Ascending aorta (tissue), 2 donors: ENCODE results near the gene UGDH. TPM values are rescaled to one million over a fixed set of nuclear protein-coding genes. Genes with fewer than 3 reads are reported as not detected.
"Not testable (repeated sequence)": the region's sequence is repeated elsewhere in the genome, so short reads cannot be mapped to it uniquely, and the experiment has no call there.

Source experiments
- DNase-seq, 2 donors: peaks; one replicate each; pipeline ENCODE4 v3.0.0-alpha.2; 2019; ENCODE audit warnings: low spot score in 2 of 2
- H3K27ac ChIP-seq, 2 donors: fragments of 200-600 bp; sonication (generic); one replicate each; pipeline ENCODE4 v1.5.1; 2016 to 2017; ENCODE audit warnings: mild to moderate bottlenecking in 1 of 2
- H3K27me3 ChIP-seq: fragments of 200-600 bp; sonication (generic); one replicate; pipeline ENCODE4 v1.5.1; 2017
- H3K36me3 ChIP-seq, 2 donors: fragments of 200-600 bp; sonication (generic); one replicate each; pipeline ENCODE4 v1.5.1; 2016
- H3K4me1 ChIP-seq, 2 donors: fragments of 200-600 bp; sonication (generic); one replicate each; pipeline ENCODE4 v1.5.1; 2016 to 2017; ENCODE audit warnings: mild to moderate bottlenecking in 1 of 2
- H3K4me3 ChIP-seq, 2 donors: fragments of 200-600 bp; sonication (generic); one replicate each; pipeline ENCODE4 v1.5.1; 2016 to 2017; ENCODE audit warnings: mild to moderate bottlenecking in 1 of 2
- H3K9me3 ChIP-seq, 2 donors: fragments of 200-600 bp; sonication (generic); one replicate each; pipeline ENCODE4 v1.5.1; 2016
- intact Hi-C: fragments of 100-400 bp; cut with DNase I; formaldehyde crosslinking; loops from one replicate; pipeline ENCODE4 v1.15.1; 2023
- total RNA-seq: library from RNA; depleted of rRNA; stranded (reverse); fragments of >200 nt; gene quantifications from one replicate; pipeline ENCODE4 v1.1.0, GENCODE V29; 2016
- TF ChIP-seq, protein P1 (sequence below), 3 experiments: fragments of 200-600 bp in 2 of 3; fragments of 450-650 bp in 1 of 3; sonication (generic) in 2 of 3; IDR thresholded peaks; one replicate each; pipeline ENCODE4 v1.5.1; 2016 to 2019; ENCODE audit warnings: antibody characterized with exemption in 3 of 3, mild to moderate bottlenecking in 1 of 3, moderate library complexity in 1 of 3

UGDH gene
- total RNA-seq, 1 donor from 2014 or later, result 81.1 TPM

DNA sequence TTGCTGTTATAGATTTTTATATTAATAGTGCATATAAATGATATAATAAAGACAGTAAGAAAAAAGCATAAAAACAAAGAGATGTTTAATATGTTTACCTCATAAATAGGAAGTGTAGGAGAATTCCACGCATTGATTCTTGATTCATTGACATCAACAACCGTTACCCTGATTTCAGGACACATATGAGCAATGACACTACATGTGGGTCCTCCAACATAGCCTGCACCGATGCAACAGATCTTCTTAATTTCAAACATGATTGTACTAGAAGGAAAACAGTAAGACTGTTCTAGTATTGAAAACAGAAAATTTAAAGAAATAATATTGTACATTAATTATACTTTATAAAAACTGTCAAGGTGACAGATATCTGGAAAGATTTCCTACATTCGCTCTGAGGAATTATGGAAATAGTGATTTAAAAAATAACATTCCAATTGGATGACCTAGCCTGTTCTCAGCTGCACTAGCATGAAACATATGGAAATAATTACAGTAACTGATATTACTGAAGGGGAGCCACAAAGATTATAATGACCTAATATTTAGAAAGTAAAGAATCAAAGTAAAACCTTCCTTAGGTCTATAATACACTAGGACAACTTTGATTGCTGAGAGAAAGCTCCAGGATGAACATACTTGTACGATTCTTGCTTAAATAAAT lies 5.9 kb downstream of the UGDH start:
- TF ChIP-seq, protein P1, sequence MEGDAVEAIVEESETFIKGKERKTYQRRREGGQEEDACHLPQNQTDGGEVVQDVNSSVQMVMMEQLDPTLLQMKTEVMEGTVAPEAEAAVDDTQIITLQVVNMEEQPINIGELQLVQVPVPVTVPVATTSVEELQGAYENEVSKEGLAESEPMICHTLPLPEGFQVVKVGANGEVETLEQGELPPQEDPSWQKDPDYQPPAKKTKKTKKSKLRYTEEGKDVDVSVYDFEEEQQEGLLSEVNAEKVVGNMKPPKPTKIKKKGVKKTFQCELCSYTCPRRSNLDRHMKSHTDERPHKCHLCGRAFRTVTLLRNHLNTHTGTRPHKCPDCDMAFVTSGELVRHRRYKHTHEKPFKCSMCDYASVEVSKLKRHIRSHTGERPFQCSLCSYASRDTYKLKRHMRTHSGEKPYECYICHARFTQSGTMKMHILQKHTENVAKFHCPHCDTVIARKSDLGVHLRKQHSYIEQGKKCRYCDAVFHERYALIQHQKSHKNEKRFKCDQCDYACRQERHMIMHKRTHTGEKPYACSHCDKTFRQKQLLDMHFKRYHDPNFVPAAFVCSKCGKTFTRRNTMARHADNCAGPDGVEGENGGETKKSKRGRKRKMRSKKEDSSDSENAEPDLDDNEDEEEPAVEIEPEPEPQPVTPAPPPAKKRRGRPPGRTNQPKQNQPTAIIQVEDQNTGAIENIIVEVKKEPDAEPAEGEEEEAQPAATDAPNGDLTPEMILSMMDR (IDR thresholded peaks at IDR 0.05), result no peak

DNA sequence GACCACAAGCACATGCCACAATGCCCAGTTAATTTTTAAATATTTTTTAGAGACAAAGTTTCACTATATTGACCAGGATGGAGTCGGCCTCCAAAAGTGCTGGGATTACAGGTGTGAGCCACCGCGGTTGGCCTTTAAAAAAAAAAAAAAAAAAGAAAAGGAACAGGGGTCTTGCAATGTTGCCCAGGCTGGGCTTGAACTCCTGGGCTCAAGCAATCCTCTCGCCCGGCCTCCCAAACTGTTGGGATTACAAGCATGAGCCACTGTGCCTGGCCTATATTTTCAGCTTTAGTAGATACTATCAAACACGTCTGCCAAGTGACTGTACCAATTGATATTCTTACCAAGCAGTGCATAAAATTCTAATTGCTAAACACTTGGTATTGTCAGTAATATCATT lies 8.8 kb downstream of the UGDH start:
- H3K4me1 ChIP-seq, result peaks cover 0 to 13% of the 10 kb centered on the region in 2 donors
- no peak overlapping the region for H3K4me3 ChIP-seq
- H3K9me3 ChIP-seq, result no peaks in the 10 kb centered on the region
- no peak for DNase-seq
- H3K27me3 ChIP-seq, result no peaks in the 10 kb centered on the region
- H3K36me3 ChIP-seq, result peaks cover 3 to 46% of the 10 kb centered on the region in 2 donors
- TF ChIP-seq, protein P1 (IDR thresholded peaks at IDR 0.05), result no peak
- intact Hi-C loops, result no loop called here
- H3K27ac ChIP-seq, result no peak overlapping the region

More for the DNA sequence above, 5.9 kb downstream of the UGDH start:
- Histone ChIP-seq H3K9me3 (no peaks in the 10 kb centered on the region), H3K4me1 (peaks cover 0 to 15% of the 10 kb centered on the region in 2 donors), H3K36me3 (peaks cover 3 to 34% of the 10 kb centered on the region in 2 donors), H3K27me3 (no peaks in the 10 kb centered on the region), H3K27ac (peak overlapping the region in 1 of 2 donors; percentile 22), H3K4me3 (no peak overlapping the region)
- no peak for DNase-seq
- intact Hi-C loops, result no loop called here

DNA sequence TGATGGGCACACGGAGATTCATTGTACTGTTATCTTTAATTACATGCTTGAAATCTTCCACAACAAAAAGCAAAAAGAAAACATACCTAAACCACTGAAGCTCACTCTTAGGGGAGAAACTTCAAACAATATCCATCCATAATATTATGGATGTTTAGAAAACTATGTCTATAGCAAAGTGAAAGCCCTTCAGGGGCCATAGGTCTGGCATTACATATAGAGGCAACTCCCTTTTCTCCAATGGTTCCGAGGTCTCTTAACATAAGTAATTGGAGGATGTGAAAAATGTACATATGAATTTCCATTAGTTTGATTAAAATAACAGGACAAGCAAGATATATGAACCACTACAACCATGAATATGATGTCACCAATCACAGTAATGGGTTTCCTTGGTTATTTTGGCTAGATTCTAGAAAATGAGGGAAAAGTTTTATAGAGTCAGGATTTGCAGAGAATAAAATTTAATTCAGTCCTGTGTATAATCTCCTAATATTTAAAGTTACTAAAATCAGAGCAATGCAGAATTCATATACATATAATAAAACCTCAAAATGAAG lies 10.8 kb downstream of the UGDH start:
- TF ChIP-seq, protein P1 (IDR thresholded peaks at IDR 0.05), result no peak
- intact Hi-C loops, result no loop called here

DNA sequence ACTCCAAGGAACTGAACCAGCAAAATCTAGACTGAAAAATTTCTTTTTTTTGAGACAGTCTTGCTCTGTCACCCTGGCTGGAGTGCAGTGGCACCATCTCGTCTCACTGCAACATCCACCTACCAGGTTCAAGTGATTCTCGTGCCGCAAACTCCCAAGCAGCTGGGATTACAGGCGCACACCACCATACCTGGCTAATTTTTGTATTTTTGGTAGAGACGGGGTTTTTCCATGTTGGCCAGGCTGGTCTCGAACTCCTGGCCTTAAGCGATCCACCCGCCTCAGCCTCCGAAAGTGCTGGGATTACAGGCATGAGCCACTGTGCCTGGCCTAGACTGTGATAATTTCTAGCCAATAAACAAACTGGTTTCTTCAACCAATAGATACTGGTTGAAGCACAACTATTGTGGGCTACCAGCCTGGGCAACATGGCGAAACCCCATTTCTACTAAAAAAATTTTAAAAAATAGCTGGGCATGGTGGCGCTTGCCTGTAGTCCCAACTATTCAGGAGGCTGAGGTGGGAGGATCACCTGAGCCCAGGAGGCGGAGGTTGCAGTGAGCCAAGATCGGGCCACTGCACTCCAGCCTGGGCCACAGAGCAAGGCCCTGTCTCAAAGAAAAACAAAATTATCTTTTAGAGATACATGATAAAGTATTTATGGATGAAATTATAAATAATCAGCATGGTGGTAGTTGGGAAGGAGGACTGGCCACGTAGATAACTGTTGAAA lies 11.4 kb downstream of the UGDH start:
- H3K4me3 ChIP-seq, H3K9me3 ChIP-seq, H3K27ac ChIP-seq, H3K4me1 ChIP-seq, H3K27me3 ChIP-seq, DNase-seq, intact Hi-C loops: not testable (repeated sequence)
- H3K36me3 ChIP-seq, result peaks cover 14 to 71% of the 10 kb centered on the region in 2 donors

More for the DNA sequence above, 10.8 kb downstream of the UGDH start:
- H3K27me3 ChIP-seq, result no peaks in the 10 kb centered on the region
- peaks cover 0 to under 1% of the 10 kb centered on the region in 2 donors for H3K4me1 ChIP-seq
- no peaks in the 10 kb centered on the region for H3K9me3 ChIP-seq
- H3K27ac ChIP-seq, result no peak overlapping the region
- DNase-seq, result no peak
- H3K4me3 ChIP-seq, result no peak overlapping the region
- peaks cover 14 to 64% of the 10 kb centered on the region in 2 donors for H3K36me3 ChIP-seq

DNA sequence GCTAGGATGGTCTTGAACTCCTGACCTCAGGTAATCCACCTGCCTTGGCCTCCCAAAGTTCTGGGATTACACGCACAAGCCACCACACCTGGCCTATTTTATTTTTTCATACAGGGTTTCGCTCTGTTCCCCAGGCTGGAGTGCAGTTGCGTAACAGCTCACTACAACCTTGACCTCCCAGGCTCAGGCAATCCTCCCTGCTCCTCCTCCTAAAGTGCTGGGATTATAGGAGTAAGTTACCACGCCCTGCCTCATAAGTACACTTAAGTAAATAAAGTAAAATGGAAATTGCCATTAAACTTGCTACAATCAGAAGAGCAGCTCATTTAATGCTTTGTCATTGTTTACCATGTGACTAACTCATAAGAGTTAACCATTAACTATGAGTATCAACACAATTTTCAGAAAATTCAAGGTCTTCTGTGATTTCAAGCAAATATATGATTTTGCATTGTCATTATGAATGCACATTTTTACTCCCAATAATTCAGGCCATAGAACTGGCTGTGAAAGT lies 12.3 kb downstream of the UGDH start:
- H3K27me3 ChIP-seq, result no peaks in the 10 kb centered on the region
- H3K4me3 ChIP-seq, result no peak overlapping the region
- H3K4me1 ChIP-seq, result no peaks in the 10 kb centered on the region
- TF ChIP-seq, protein P1 (IDR thresholded peaks at IDR 0.05), result no peak
- intact Hi-C loops, result no loop called here
- no peak for DNase-seq
- peaks cover 21 to 74% of the 10 kb centered on the region in 2 donors for H3K36me3 ChIP-seq
- H3K9me3 ChIP-seq, result no peaks in the 10 kb centered on the region
- no peak overlapping the region for H3K27ac ChIP-seq

DNA sequence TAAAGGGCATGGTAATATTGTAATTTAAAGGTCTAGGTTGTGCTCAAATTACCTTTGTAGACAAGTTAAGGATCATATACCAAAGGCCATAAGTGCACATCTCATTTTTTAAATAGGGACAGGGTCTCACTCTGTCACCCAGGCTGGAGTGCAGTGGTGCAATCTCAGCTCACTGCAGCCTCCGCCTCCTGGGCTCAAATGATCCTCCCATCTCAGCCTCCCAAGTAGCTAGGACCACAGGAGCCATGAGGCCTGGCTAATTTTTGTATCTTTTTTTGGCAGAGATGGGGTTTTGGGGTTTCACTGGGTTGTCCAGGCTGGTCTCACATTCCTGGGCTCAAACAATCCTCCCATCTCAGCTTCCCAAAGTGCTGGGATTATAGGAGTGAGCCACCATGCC lies 13.0 kb downstream of the UGDH start:
- H3K27me3 ChIP-seq, H3K4me3 ChIP-seq, intact Hi-C loops, H3K4me1 ChIP-seq, DNase-seq, H3K27ac ChIP-seq, H3K9me3 ChIP-seq: not testable (repeated sequence)
- peaks cover 25 to 74% of the 10 kb centered on the region in 2 donors for H3K36me3 ChIP-seq
